ENCODE measurements around the gene PIK3R1. TPM values are rescaled to one million over a fixed set of nuclear protein-coding genes. Genes with fewer than 3 reads are reported as not detected.

The PIK3R1 gene
- total RNA-seq, 1 experiment from 2014 or later, result 151 TPM

- no TSS peak for BruUV-seq (replicated peaks)
- Mint-ChIP-seq H3K27ac (ENCODE audit: low read depth, unreplicated experiment) (no peak overlapping the region), H3K27me3 (ENCODE audit: insufficient read depth, unreplicated experiment) (no peaks in the 10 kb centered on the region), H3K36me3 (ENCODE audit: insufficient read depth, unreplicated experiment) (no peaks in the 10 kb centered on the region), H3K9me3 (ENCODE audit: unreplicated experiment) (no peaks in the 10 kb centered on the region), H3K4me1 (ENCODE audit: insufficient read depth, unreplicated experiment) (peaks cover 13% of the 10 kb centered on the region), H3K4me3 (ENCODE audit: unreplicated experiment) (no peak overlapping the region)
- CTCF ChIA-PET, result interaction anchor here (0.5 to 1.2 kb wide), 2 partner anchors 44 to 126 kb away, joined by 3 to 5 read pairs; no protein-coding TSS in a partner anchor
- no peak for DNase-seq (ENCODE audit: unreplicated experiment)
- POLR2A ChIA-PET, result interaction anchor here (0.6 to 1.6 kb wide), 2 partner anchors 8 to 11 kb away, joined by 3 to 5 read pairs; no protein-coding TSS in a partner anchor
- intact Hi-C loops (cut with micrococcal nuclease), result loop anchor here (10.0 kb wide), 1 partner anchor 229 kb away; no protein-coding TSS in a partner anchor
- TF ChIP-seq CTCF (IDR thresholded peaks at IDR 0.05; ENCODE audit: unreplicated experiment), result no peak
Measured at GRCh38 chr5:68315679-68316271, 100.2 kb downstream of the PIK3R1 start.

- Mint-ChIP-seq H3K27me3 (ENCODE audit: insufficient read depth, unreplicated experiment) (no peaks in the 10 kb centered on the region), H3K4me1 (ENCODE audit: insufficient read depth, unreplicated experiment) (peaks cover 13% of the 10 kb centered on the region), H3K36me3 (ENCODE audit: insufficient read depth, unreplicated experiment) (no peaks in the 10 kb centered on the region), H3K27ac (ENCODE audit: low read depth, unreplicated experiment) (no peak overlapping the region), H3K9me3 (ENCODE audit: unreplicated experiment) (no peaks in the 10 kb centered on the region), H3K4me3 (ENCODE audit: unreplicated experiment) (no peak overlapping the region)
- ChIA-PET POLR2A (interaction anchor here (0.6 to 1.6 kb wide), 2 partner anchors 12 to 305 kb away, joined by 3 to 5 read pairs; no protein-coding TSS in a partner anchor), CTCF (interaction anchor here (1.2 kb wide), 1 partner anchor 45 kb away, joined by 5 read pairs; no protein-coding TSS in a partner anchor)
- BruUV-seq (replicated peaks), result no TSS peak
- intact Hi-C loops (cut with micrococcal nuclease), result loop anchor here (10.0 kb wide), 1 partner anchor 228 kb away; no protein-coding TSS in a partner anchor
- DNase-seq (ENCODE audit: unreplicated experiment), result no peak
- TF ChIP-seq CTCF (IDR thresholded peaks at IDR 0.05; ENCODE audit: unreplicated experiment), result no peak
Measured at GRCh38 chr5:68316469-68316868, 100.9 kb downstream of the PIK3R1 start.

GRCh38 chr5:68317646-68318045 lies 102.1 kb downstream of the PIK3R1 start:
- H3K36me3 Mint-ChIP-seq (ENCODE audit: insufficient read depth, unreplicated experiment), result no peaks in the 10 kb centered on the region
- H3K27ac Mint-ChIP-seq (ENCODE audit: low read depth, unreplicated experiment), result no peak overlapping the region
- no peak for DNase-seq (ENCODE audit: unreplicated experiment)
- TF ChIP-seq CTCF (IDR thresholded peaks at IDR 0.05; ENCODE audit: unreplicated experiment), result no peak
- intact Hi-C loops (cut with micrococcal nuclease), result loop anchor here (10.0 kb wide), 1 partner anchor 227 kb away; no protein-coding TSS in a partner anchor
- peaks cover 13% of the 10 kb centered on the region for H3K4me1 Mint-ChIP-seq (ENCODE audit: insufficient read depth, unreplicated experiment)
- no peak overlapping the region for H3K4me3 Mint-ChIP-seq (ENCODE audit: unreplicated experiment)
- CTCF ChIA-PET, result interaction anchor here (0.7 kb wide), 1 partner anchor 31 kb away, joined by 3 read pairs; no protein-coding TSS in a partner anchor
- BruUV-seq (replicated peaks), result no TSS peak
- POLR2A ChIA-PET, result no interaction called here
- no peaks in the 10 kb centered on the region for H3K9me3 Mint-ChIP-seq (ENCODE audit: unreplicated experiment)
- H3K27me3 Mint-ChIP-seq (ENCODE audit: insufficient read depth, unreplicated experiment), result no peaks in the 10 kb centered on the region

GRCh38 chr5:68318955-68319705 lies 103.6 kb downstream of the PIK3R1 start:
- ChIA-PET POLR2A (interaction anchor here (0.7 kb wide), 1 partner anchor 14 kb away, joined by 4 read pairs; no protein-coding TSS in a partner anchor), CTCF (interaction anchor here (0.8 kb wide), 1 partner anchor 32 kb away, joined by 3 read pairs; no protein-coding TSS in a partner anchor)
- Mint-ChIP-seq H3K9me3 (ENCODE audit: unreplicated experiment) (no peaks in the 10 kb centered on the region), H3K36me3 (ENCODE audit: insufficient read depth, unreplicated experiment) (no peaks in the 10 kb centered on the region), H3K4me1 (ENCODE audit: insufficient read depth, unreplicated experiment) (peaks cover 13% of the 10 kb centered on the region), H3K4me3 (ENCODE audit: unreplicated experiment) (no peak overlapping the region), H3K27ac (ENCODE audit: low read depth, unreplicated experiment) (no peak overlapping the region), H3K27me3 (ENCODE audit: insufficient read depth, unreplicated experiment) (no peaks in the 10 kb centered on the region)
- TF ChIP-seq CTCF (IDR thresholded peaks at IDR 0.05; ENCODE audit: unreplicated experiment), result no peak
- DNase-seq (ENCODE audit: unreplicated experiment), result no peak
- intact Hi-C loops (cut with micrococcal nuclease), result loop anchor here (10.0 kb wide), 1 partner anchor 226 kb away; no protein-coding TSS in a partner anchor
- BruUV-seq (replicated peaks), result no TSS peak

Measured in MCF 10A (cell line).